Ovary (tissue), 9 donors: Measurements from ENCODE around the gene CALML4. TPM values are rescaled to one million over a fixed set of nuclear protein-coding genes. Genes with fewer than 3 reads are reported as not detected.

Experiments used
- DNase-seq, 5 donors: peaks; one replicate each; pipeline ENCODE4 v3.0.0-alpha.2; 2019 to 2020
- H3K27ac ChIP-seq, 2 donors: fragments of 200-600 bp; one replicate each; pipeline versions ENCODE4 v1.5.1 to v1.8.0; 2019 to 2022
- H3K27me3 ChIP-seq: fragments of 200-600 bp; one replicate; pipeline ENCODE4 v1.8.0; 2022
- H3K36me3 ChIP-seq: fragments of 200-600 bp; sonication (generic); one replicate; pipeline ENCODE4 v1.5.1; 2019
- H3K4me1 ChIP-seq: one replicate; pipeline ENCODE4 v1.8.1; 2013; ENCODE audit warnings: mild to moderate bottlenecking, moderate library complexity; ENCODE audit not compliant: insufficient read depth
- H3K4me3 ChIP-seq: fragments of 200-600 bp; sonication (generic); one replicate; pipeline ENCODE4 v1.5.1; 2017
- H3K9me3 ChIP-seq, 2 donors: fragments of 200-600 bp in 1 of 2; sonication (generic) in 1 of 2; one replicate each; pipeline versions ENCODE4 v1.5.1 to v1.8.1; 2013 to 2019; ENCODE audit warnings: mild to moderate bottlenecking in 1 of 2, moderate library complexity in 1 of 2
- EP300 ChIP-seq: sonication (generic); formaldehyde crosslinking; IDR thresholded peaks from one replicate; pipeline ENCODE4 v1.6.1; 2017; ENCODE audit warnings: antibody characterized with exemption
- POLR2A ChIP-seq: fragments of 450-650 bp; IDR thresholded peaks from one replicate; pipeline ENCODE4 v1.6.1; 2017; ENCODE audit warnings: antibody characterized with exemption, mild to moderate bottlenecking, moderate library complexity
- WGBS, 3 donors: extraction: QIAGEN DNeasy Blood & Tissue Kit in 1 of 3; methylation state at CpG; one replicate each; pipeline versions ENCODE4 v1.1.5 to v1.1.7; 2013 to 2017; 5-methylcytosine and 5-hydroxymethylcytosine counted together
- intact Hi-C, 4 donors: fragments of 100-400 bp; cut with DNase I; formaldehyde crosslinking; loops; one replicate each; pipeline versions ENCODE4 v1.11.0 to v1.15.1; 2022 to 2023
- polyA plus RNA-seq, 2 donors: library from polyadenylated mRNA; stranded (reverse); fragments of 200-250 nt in 1 of 2; fragments of 350-450 nt in 1 of 2; fragmentation: Illumina TruSeq in 1 of 2; extraction: RNeasy Lipid Tissue Mini Kit (QIAGEN cat#74804) in 1 of 2; gene quantifications; one replicate each; pipeline ENCODE4 v1.2.3, GENCODE V29; 2013 to 2014
- total RNA-seq, 7 donors: library from RNA; depleted of rRNA in 2 of 7; stranded (reverse); fragments of >200 nt in 2 of 7; fragmentation: NEBNext Ultra II Directional in 3 of 7; extraction: Animal tissue kit (Norgen Biotek cat#: 25700) in 3 of 7; gene quantifications; one replicate each; pipeline versions ENCODE4 v1.1.0 to v1.2.4, GENCODE V29; 2016 to 2023
- TF ChIP-seq, protein P1 (sequence below), 3 donors: fragments of 450-650 bp in 2 of 3; fragments of 200-600 bp in 1 of 3; IDR thresholded peaks; one replicate each; pipeline versions ENCODE4 v1.5.1 to v1.8.0; 2016 to 2022; ENCODE audit warnings: antibody characterized with exemption in 3 of 3, mild to moderate bottlenecking in 1 of 3
- donor health status: DM: no; HTN: no; CAD: no; lungs with moderate emphysema.
- donor health status: DM: no; HTN: no; CAD: no.
- donor health status: Bipolar disorder and iron deficiency.
- donor health status: DM: yes; HTN: yes; CAD: no.
- donor health status: DM: no; HTN: no; CAD: no.
- donor health status: DM: yes; HTN: yes; CAD: no.

Gene CALML4
- total and polyA plus RNA-seq, 9 donors: 2.5 to 9.5 (median 3.2) TPM

DNA sequence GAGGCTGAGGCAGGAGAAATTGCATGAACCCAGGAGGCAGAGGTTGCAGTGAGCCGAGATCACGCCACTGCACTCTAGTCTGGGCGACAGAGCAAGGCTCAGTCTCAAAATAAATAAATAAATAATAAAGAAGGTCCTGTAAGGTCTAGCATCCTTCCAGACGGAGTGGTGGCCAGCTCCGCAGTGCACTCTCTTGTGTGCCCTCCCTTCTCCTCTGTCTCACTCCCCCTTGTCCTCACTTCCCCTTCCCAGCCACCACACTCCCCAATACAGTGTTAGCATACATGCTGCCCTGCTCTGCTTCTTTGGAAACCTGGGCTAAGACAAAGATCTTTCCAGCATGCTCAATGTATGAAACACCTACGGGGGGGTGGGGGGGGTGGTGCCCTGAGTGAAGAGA, 27.8 kb upstream of the CALML4 start:
- Histone ChIP-seq H3K9me3 (no peaks in the 10 kb centered on the region), H3K36me3 (no peaks in the 10 kb centered on the region), H3K4me3 (no peak overlapping the region), H3K27me3 (no peaks in the 10 kb centered on the region), H3K4me1 (peaks cover 9% of the 10 kb centered on the region), H3K27ac (no peak overlapping the region)
- WGBS, 3 donors: 94 to 96% (median 95%) methylated on average over 6 of the region's 6 CpGs
- intact Hi-C loops: no loop called here
- TF ChIP-seq POLR2A (no peak), EP300 (no peak)
- TF ChIP-seq, protein P1, sequence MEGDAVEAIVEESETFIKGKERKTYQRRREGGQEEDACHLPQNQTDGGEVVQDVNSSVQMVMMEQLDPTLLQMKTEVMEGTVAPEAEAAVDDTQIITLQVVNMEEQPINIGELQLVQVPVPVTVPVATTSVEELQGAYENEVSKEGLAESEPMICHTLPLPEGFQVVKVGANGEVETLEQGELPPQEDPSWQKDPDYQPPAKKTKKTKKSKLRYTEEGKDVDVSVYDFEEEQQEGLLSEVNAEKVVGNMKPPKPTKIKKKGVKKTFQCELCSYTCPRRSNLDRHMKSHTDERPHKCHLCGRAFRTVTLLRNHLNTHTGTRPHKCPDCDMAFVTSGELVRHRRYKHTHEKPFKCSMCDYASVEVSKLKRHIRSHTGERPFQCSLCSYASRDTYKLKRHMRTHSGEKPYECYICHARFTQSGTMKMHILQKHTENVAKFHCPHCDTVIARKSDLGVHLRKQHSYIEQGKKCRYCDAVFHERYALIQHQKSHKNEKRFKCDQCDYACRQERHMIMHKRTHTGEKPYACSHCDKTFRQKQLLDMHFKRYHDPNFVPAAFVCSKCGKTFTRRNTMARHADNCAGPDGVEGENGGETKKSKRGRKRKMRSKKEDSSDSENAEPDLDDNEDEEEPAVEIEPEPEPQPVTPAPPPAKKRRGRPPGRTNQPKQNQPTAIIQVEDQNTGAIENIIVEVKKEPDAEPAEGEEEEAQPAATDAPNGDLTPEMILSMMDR (IDR thresholded peaks at IDR 0.05): no peak
- no peak for DNase-seq

DNA sequence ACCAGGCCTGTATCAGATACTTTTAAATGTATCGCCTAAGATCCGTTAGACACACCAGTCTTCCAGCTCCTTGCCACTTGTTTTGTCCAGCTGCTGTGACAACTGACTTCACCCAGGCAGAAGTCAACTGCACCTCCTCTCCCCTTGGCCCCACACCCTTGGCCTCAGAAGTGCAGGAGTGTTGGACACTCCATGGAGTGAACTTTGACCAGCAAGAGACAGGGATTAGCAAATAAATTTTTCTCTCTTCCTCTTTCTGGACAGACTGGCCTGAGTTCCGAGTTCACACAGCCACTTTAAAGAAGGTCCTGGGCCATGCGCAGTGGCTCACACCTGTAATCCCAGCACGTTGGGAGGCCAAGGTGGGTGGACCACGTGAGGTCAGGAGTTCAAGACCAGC, 27.3 kb upstream of the CALML4 start:
- no peak for DNase-seq
- Histone ChIP-seq H3K4me1 (peaks cover 9% of the 10 kb centered on the region), H3K27me3 (no peaks in the 10 kb centered on the region), H3K4me3 (no peak overlapping the region), H3K9me3 (no peaks in the 10 kb centered on the region), H3K36me3 (no peaks in the 10 kb centered on the region), H3K27ac (no peak overlapping the region)
- intact Hi-C loops: no loop called here
- WGBS, 3 donors: 87 to 93% (median 87%) methylated on average over 6 of the region's 6 CpGs
- TF ChIP-seq, protein P1 (IDR thresholded peaks at IDR 0.05): no peak
- TF ChIP-seq EP300: no peak
- TF ChIP-seq POLR2A: no peak

DNA sequence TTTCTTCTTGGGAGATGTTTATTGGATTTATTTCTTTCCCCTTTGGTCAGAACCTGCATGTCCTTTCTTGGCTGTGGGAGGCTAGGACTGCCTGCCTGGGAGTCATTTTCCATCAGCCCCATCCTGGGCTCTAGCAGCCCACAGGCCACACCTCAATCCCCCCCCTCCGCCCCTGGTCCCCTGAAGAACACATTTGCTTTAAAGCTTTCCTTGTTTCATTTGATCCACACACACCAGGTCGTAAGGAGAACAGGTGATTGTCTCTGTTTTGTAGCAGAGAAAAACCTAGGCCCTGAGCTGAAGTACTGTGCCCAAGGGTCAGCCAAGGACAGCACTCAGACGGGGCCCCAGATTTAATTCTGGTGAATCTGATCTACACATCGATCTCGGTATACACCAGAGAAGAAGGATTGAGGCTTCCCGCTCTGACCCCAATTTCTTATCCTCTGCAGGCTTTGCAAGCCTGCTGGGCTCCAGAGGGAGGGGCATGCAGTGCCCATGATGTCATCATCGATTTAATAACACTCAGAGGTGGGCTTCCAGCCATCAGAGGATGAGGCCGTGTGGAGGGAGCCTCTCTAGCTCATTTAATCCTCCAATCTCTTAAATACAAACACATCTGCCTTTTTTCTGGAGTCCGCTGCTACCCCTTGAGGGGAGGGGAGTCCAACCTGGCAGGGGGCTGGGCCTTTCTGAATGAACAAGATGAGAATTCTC, 26.1 kb upstream of the CALML4 start:
- Histone ChIP-seq H3K27me3 (no peaks in the 10 kb centered on the region), H3K4me1 (peaks cover 9% of the 10 kb centered on the region), H3K36me3 (no peaks in the 10 kb centered on the region), H3K27ac (no peak overlapping the region), H3K4me3 (no peak overlapping the region), H3K9me3 (no peaks in the 10 kb centered on the region)
- DNase-seq: no peak
- WGBS, 3 donors: 69 to 79% (median 76%) methylated on average over 9 of the region's 9 CpGs
- intact Hi-C loops: no loop called here
- no peak for TF ChIP-seq POLR2A
- TF ChIP-seq, protein P1 (IDR thresholded peaks at IDR 0.05): no peak
- TF ChIP-seq EP300: no peak

DNA sequence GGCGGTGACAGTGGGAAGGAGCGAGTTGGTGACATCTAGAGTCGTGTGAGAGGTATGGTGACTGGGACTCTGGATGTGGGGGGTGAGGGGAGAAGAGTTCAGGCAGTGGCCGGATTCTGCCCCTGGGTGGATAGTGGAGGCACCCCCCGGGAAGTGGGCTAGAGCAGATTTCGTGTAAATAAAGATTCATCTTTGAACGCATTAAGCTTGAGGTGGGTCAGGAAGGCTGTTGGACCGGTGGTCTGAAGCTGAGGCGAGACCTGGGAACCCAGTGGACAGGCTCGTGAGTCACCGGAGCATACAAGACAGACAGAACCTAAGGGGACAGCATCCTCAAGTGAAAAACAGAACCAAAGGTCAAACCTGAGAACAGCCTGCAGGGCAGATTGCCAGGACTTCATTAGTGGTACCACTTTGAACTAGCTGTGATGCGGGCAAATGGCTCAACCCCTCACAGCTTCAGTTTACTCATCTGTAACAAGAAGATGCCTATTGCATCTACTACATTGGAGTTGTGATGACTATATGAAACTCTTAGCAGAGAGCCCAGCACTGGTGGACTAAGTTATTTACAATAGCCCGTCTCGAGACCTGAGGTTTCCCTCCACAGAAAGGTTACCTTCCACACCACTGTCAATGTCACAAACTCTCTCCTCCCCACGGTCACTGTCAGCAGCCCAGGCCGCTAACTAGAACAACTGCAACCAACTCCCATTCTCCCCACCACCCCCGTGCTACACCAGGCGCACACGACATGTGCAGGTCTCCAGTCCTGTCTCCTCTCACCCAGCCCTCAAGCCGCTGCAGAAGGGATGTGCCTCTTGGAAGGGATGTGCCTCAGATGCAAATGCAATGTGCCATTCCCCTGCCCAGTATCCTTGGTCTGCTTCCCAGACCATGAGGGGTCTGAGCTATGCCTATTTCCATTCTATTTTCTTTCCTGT, 25.3 kb upstream of the CALML4 start:
- Histone ChIP-seq H3K9me3 (no peaks in the 10 kb centered on the region), H3K4me1 (peaks cover 9% of the 10 kb centered on the region), H3K27me3 (no peaks in the 10 kb centered on the region), H3K36me3 (no peaks in the 10 kb centered on the region), H3K4me3 (peak overlapping the region; percentile 94), H3K27ac (peak overlapping the region; percentile 55 to 74)
- TF ChIP-seq EP300 (no peak), POLR2A (no peak)
- TF ChIP-seq, protein P1 (IDR thresholded peaks at IDR 0.05): no peak
- peak in 2 of 5 donors; percentile 44 to 59 for DNase-seq
- WGBS, 3 donors: 52 to 58% (median 53%) methylated on average over 20 of the region's 20 CpGs
- intact Hi-C loops: no loop called here
